Gastroesophageal sphincter (tissue), 4 donors: Measurements from ENCODE around the gene TET3. TPM values are rescaled to one million over a fixed set of nuclear protein-coding genes. Genes with fewer than 3 reads are reported as not detected.

ENCODE experiments used
- ATAC-seq: fragments of 150-250 bp; one replicate; pipeline ENCODE4 v1.9.1; 2016; ENCODE audit warnings: mild to moderate bottlenecking, moderate library complexity
- H3K27ac ChIP-seq, 4 donors: fragments of 200-600 bp; sonication (generic) in 3 of 4; 1 replicate in 3 of 4; 2 replicates in 1 of 4; pipeline ENCODE4 v1.5.1; 2016 to 2019
- H3K27me3 ChIP-seq: fragments of 200-600 bp; sonication (generic); one replicate; pipeline ENCODE4 v1.5.1; 2019
- H3K36me3 ChIP-seq, 2 donors: fragments of 200-600 bp; sonication (generic); one replicate each; pipeline ENCODE4 v1.5.1; 2019; ENCODE audit warnings: control low read depth in 1 of 2
- H3K4me1 ChIP-seq, 3 donors: fragments of 200-600 bp; sonication (generic); 1 replicate in 2 of 3; 2 replicates in 1 of 3; pipeline ENCODE4 v1.5.1; 2016 to 2019; ENCODE audit warnings: control low read depth in 2 of 3
- H3K4me3 ChIP-seq, 2 donors: fragments of 200-600 bp; sonication (generic); one replicate each; pipeline ENCODE4 v1.5.1; 2019; ENCODE audit warnings: mild to moderate bottlenecking in 1 of 2, moderate library complexity in 1 of 2
- H3K9me3 ChIP-seq, 3 donors: fragments of 200-600 bp; sonication (generic); one replicate each; pipeline ENCODE4 v1.5.1; 2017 to 2019; ENCODE audit warnings: control low read depth in 2 of 3
- EP300 ChIP-seq: sonication (generic); formaldehyde crosslinking; IDR thresholded peaks from one replicate; pipeline ENCODE4 v1.6.1; 2017; ENCODE audit warnings: antibody characterized with exemption, mild to moderate bottlenecking
- POLR2A ChIP-seq, 2 donors: fragments of 450-650 bp; IDR thresholded peaks; one replicate each; pipeline ENCODE4 v1.6.1; 2017; ENCODE audit warnings: antibody characterized with exemption in 2 of 2, mild to moderate bottlenecking in 2 of 2, moderate library complexity in 1 of 2
- POLR2AphosphoS5 ChIP-seq: sonication (generic); formaldehyde crosslinking; IDR thresholded peaks from one replicate; pipeline ENCODE4 v1.6.1; 2017; ENCODE audit warnings: antibody characterized with exemption
- WGBS, 2 donors: methylation state at CpG; one replicate each; pipeline ENCODE4 v1.1.5; 2018; ENCODE audit warnings: low coverage in 1 of 2; 5-methylcytosine and 5-hydroxymethylcytosine counted together
- total RNA-seq, 4 donors: library from RNA; depleted of rRNA; stranded (reverse); fragments of >200 nt; gene quantifications; one replicate each; pipeline ENCODE4 v1.1.0, GENCODE V29; 2016
- TF ChIP-seq, protein P1 (sequence below), 4 experiments: fragments of 200-600 bp in 2 of 4; fragments of 450-650 bp in 2 of 4; sonication (generic) in 1 of 4; IDR thresholded peaks; one replicate each; pipeline ENCODE4 v1.5.1; 2017 to 2019; ENCODE audit warnings: antibody characterized with exemption in 4 of 4, mild to moderate bottlenecking in 2 of 4, moderate library complexity in 2 of 4

The TET3 gene
- total RNA-seq, 4 donors from 2014 or later: 3.3 to 8.9 (median 5.8) TPM

GRCh38 chr2:73971722-73972121, 13.0 kb upstream of the TET3 start:
- no peaks in the 10 kb centered on the region for H3K9me3 ChIP-seq
- 77 to 88% methylated on average over 1 to 3 of the region's 3 CpGs for WGBS, 2 donors
- H3K36me3 ChIP-seq: no peaks in the 10 kb centered on the region
- peaks cover 0 to 21% (median 10%) of the 10 kb centered on the region in 3 donors for H3K4me1 ChIP-seq
- ATAC-seq: no peak
- TF ChIP-seq EP300 (no peak), POLR2A (IDR thresholded peaks at IDR 0.05) (no peak)
- TF ChIP-seq, protein P1, sequence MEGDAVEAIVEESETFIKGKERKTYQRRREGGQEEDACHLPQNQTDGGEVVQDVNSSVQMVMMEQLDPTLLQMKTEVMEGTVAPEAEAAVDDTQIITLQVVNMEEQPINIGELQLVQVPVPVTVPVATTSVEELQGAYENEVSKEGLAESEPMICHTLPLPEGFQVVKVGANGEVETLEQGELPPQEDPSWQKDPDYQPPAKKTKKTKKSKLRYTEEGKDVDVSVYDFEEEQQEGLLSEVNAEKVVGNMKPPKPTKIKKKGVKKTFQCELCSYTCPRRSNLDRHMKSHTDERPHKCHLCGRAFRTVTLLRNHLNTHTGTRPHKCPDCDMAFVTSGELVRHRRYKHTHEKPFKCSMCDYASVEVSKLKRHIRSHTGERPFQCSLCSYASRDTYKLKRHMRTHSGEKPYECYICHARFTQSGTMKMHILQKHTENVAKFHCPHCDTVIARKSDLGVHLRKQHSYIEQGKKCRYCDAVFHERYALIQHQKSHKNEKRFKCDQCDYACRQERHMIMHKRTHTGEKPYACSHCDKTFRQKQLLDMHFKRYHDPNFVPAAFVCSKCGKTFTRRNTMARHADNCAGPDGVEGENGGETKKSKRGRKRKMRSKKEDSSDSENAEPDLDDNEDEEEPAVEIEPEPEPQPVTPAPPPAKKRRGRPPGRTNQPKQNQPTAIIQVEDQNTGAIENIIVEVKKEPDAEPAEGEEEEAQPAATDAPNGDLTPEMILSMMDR (IDR thresholded peaks at IDR 0.05): no peak
- no peak overlapping the region for H3K27ac ChIP-seq
- no peak overlapping the region for H3K4me3 ChIP-seq
- H3K27me3 ChIP-seq: no peaks in the 10 kb centered on the region

DNA sequence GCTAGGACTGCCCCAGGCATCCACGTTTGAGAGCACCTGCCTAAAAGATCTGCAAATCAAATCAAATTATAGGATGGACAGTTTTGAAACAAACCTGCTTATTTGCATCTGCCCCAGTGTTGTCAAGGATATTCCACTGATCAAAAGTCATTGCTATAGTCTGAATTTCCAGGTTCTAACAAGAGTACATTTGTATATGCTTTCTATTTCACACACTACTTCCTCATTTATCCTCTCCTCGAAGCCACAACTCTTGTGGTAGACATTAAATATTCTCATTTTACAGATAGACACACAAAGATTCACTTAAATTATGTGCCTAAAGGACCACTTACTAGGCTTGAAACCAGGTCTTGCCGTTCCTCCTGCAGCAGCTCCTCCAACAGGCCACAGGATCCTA, 11.9 kb upstream of the TET3 start:
- no peak overlapping the region for H3K27ac ChIP-seq
- H3K27me3 ChIP-seq: peaks cover 3% of the 10 kb centered on the region
- peaks cover 0 to 21% (median 10%) of the 10 kb centered on the region in 3 donors for H3K4me1 ChIP-seq
- 66 to 72% methylated on average over 3 of the region's 3 CpGs for WGBS, 2 donors
- TF ChIP-seq POLR2AphosphoS5 (no peak), POLR2A (IDR thresholded peaks at IDR 0.05) (no peak), EP300 (no peak)
- TF ChIP-seq, protein P1 (IDR thresholded peaks at IDR 0.05): no peak
- H3K9me3 ChIP-seq: no peaks in the 10 kb centered on the region
- H3K4me3 ChIP-seq: no peak overlapping the region
- no peaks in the 10 kb centered on the region for H3K36me3 ChIP-seq
- no peak for ATAC-seq

DNA sequence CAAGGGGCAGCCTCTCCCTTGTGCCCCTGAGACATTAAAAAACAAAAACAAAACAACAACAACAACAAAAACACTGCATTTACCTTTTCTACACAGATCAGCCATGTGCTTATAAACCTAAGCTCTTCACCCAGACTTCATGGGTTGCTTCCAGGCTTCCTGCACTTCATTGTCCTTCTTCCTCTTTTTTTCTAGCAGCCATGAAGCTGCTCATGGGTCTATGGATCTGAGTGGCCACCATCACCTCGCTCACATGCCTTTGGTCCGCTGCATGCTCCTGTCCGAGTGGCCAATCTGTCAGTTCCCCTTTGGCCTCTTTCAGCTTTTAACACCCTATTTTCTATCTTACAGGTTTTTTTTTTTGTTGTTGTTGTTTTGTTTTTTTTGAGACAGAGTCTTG, 9.0 kb upstream of the TET3 start:
- ATAC-seq: no peak
- H3K9me3 ChIP-seq: no peaks in the 10 kb centered on the region
- no peak for TF ChIP-seq EP300
- 72 to 88% methylated on average over 2 to 3 of the region's 3 CpGs for WGBS, 2 donors
- H3K27ac ChIP-seq: no peak overlapping the region
- peaks cover 5% of the 10 kb centered on the region for H3K27me3 ChIP-seq
- H3K4me3 ChIP-seq: no peak overlapping the region
- H3K4me1 ChIP-seq: peaks cover 0 to 17% (median 8%) of the 10 kb centered on the region in 3 donors
- no peaks in the 10 kb centered on the region for H3K36me3 ChIP-seq

DNA sequence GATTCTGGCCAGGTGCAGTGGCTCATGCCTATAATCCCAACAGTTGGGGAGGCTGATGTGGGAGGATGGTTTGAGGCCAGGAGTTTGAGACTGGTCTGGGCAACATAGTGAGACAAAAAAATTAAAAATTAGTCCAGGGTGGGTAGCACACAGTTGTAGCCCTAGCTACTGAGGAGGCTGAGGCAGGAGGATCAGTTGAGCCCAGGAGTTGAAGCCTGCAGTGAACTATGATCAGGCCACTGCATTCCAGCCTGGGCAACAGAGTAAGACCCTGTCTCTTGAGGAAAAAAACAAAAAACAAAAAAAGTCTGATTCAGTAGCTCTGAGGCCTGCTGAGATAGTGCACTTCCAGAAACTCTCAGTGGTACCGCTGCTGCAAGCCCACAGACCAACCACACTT, 7.9 kb upstream of the TET3 start:
- Histone ChIP-seq H3K4me1 (peaks cover 0 to 17% (median 0%) of the 10 kb centered on the region in 3 donors), H3K4me3 (no peak overlapping the region), H3K9me3 (no peaks in the 10 kb centered on the region), H3K27me3 (peaks cover 5% of the 10 kb centered on the region), H3K36me3 (no peaks in the 10 kb centered on the region), H3K27ac (no peak overlapping the region)
- ATAC-seq: no peak
- no peak for TF ChIP-seq POLR2AphosphoS5
- TF ChIP-seq POLR2A (IDR thresholded peaks at IDR 0.05): no peak
- TF ChIP-seq EP300: no peak
- TF ChIP-seq, protein P1 (IDR thresholded peaks at IDR 0.05): no peak
- no CpG with 5 or more reads among the region's 1 CpG for whole genome bisulfite sequencing, 2 donors

- Histone ChIP-seq H3K9me3 (no peaks in the 10 kb centered on the region), H3K4me3 (no peak overlapping the region), H3K27ac (no peak overlapping the region), H3K36me3 (no peaks in the 10 kb centered on the region), H3K4me1 (peaks cover 0 to 22% (median 0%) of the 10 kb centered on the region in 3 donors), H3K27me3 (peaks cover 5% of the 10 kb centered on the region)
- 94% methylated on average over 2 of the region's 2 CpGs for WGBS, 2 donors
- TF ChIP-seq POLR2A (IDR thresholded peaks at IDR 0.05) (no peak), POLR2AphosphoS5 (no peak), EP300 (no peak)
- TF ChIP-seq, protein P1 (IDR thresholded peaks at IDR 0.05): no peak
- ATAC-seq: no peak
These were observed 7.2 kb upstream of the TET3 start for GRCh38 chr2:73977466-73977865.
